Smooth muscle cell (in vitro differentiated cells): ENCODE measurements around the gene PLVAP. TPM values are rescaled to one million over a fixed set of nuclear protein-coding genes. Genes with fewer than 3 reads are reported as not detected.
"Not testable (repeated sequence)": the region's sequence is repeated elsewhere in the genome, so short reads cannot be mapped to it uniquely, and the experiment has no call there.

Experiments used
- DNase-seq: peaks from one replicate; lab custom pipeline; 2025; ENCODE audit not compliant: unreplicated experiment; lab: John Stamatoyannopoulos, UW
- H2AFZ ChIP-seq: fragments of 200-600 bp; sonication (generic); 2 replicates; pipeline ENCODE4 v1.6.0; 2016; ENCODE audit warnings: antibody characterized with exemption, low read depth, mild to moderate bottlenecking
- H3F3A ChIP-seq: fragments of 200-600 bp; sonication (generic); 2 replicates; pipeline ENCODE4 v1.6.0; 2017; ENCODE audit warnings: antibody characterized with exemption, low read depth
- H3K27ac ChIP-seq: fragments of 200-600 bp; sonication (generic); 2 replicates; pipeline ENCODE4 v1.5.1; 2016; ENCODE audit warnings: low read depth, mild to moderate bottlenecking
- H3K27me3 ChIP-seq: fragments of 200-600 bp; sonication (generic); 2 replicates; pipeline ENCODE4 v1.6.1; 2016; ENCODE audit warnings: low read depth, mild to moderate bottlenecking
- H3K36me3 ChIP-seq: fragments of 200-600 bp; sonication (generic); 2 replicates; pipeline ENCODE4 v1.5.1; 2016; ENCODE audit warnings: low read depth
- H3K4me1 ChIP-seq: fragments of 200-600 bp; sonication (generic); 2 replicates; pipeline ENCODE4 v1.5.1; 2016; ENCODE audit warnings: low read depth
- H3K4me2 ChIP-seq: fragments of 200-600 bp; sonication (generic); 2 replicates; pipeline ENCODE4 v1.6.0; 2016; ENCODE audit warnings: mild to moderate bottlenecking
- H3K4me3 ChIP-seq: fragments of 200-600 bp; sonication (generic); 2 replicates; pipeline ENCODE4 v1.5.1; 2016; ENCODE audit warnings: mild to moderate bottlenecking
- H3K79me2 ChIP-seq: fragments of 200-600 bp; sonication (generic); 2 replicates; pipeline ENCODE4 v1.6.0; 2016; ENCODE audit warnings: low read depth, mild to moderate bottlenecking
- H3K9ac ChIP-seq: fragments of 200-600 bp; sonication (generic); 2 replicates; pipeline ENCODE4 v1.6.0; 2016; ENCODE audit warnings: low read depth
- H3K9me3 ChIP-seq: fragments of 200-600 bp; sonication (generic); replicated peaks from 2 replicates; pipeline ENCODE4 v1.5.1; 2016; ENCODE audit warnings: low read depth
- H4K20me1 ChIP-seq: fragments of 200-600 bp; sonication (generic); 2 replicates; pipeline ENCODE4 v1.6.0; 2016; ENCODE audit warnings: low read depth
- WGBS: methylation state at CpG from one replicate; pipeline ENCODE4 v1.1.7; 2016; ENCODE audit warnings: low lambda C conversion rate; 5-methylcytosine and 5-hydroxymethylcytosine counted together
- polyA plus RNA-seq: library from polyadenylated mRNA; unstranded; fragments of >200 nt; fragmentation: Nextera tagmentation; extraction: Ambion mirVana; gene quantifications from 2 replicates; pipeline ENCODE4 v1.2.1, GENCODE V29; 2016
- total RNA-seq: library from RNA; depleted of rRNA; stranded (reverse); fragments of >200 nt; gene quantifications from 2 replicates; pipeline ENCODE4 v1.2.3, GENCODE V29; 2014
- TF ChIP-seq, protein P1 (sequence below): fragments of 200-600 bp; sonication (generic); IDR thresholded peaks from 2 replicates; pipeline ENCODE4 v1.5.1; 2017; ENCODE audit warnings: borderline replicate concordance, mild to moderate bottlenecking, antibody characterized with exemption; ENCODE audit not compliant: insufficient read depth, poor library complexity, severe bottlenecking

The PLVAP gene
- total and polyA plus RNA-seq, 2 experiments from 2014 or later, result not detected

DNA sequence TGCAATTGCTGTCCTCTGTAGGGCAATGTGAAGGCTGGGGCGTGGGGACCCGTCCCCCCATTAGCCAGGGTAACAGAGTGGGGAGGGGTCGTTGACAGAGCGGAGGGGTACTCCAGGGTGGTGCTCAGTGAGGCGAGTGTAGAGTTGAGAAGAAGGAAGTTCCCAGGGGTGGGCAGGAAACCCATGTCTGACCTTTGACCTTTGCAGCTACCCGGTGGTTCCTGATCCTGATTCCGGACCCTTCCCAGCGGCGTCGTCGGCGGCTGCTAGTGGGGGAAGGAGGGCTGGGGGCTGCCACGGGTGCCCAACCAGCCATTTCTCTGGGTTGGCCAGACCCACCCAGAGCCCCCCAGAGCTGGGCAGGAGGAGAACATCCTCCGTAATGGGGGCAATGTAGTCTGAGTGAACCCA lies 2.1 kb upstream of the PLVAP start:
- Histone ChIP-seq H3K4me3 (no peak overlapping the region), H3K4me2 (no peak overlapping the region), H3K9me3 (no peaks in the 10 kb centered on the region), H3F3A (no peaks in the 10 kb centered on the region), H3K27ac (no peak overlapping the region), H3K27me3 (no peaks in the 10 kb centered on the region), H3K4me1 (no peaks in the 10 kb centered on the region), H3K79me2 (no peaks in the 10 kb centered on the region), H4K20me1 (no peaks in the 10 kb centered on the region), H3K36me3 (no peaks in the 10 kb centered on the region), H3K9ac (no peak overlapping the region), H2AFZ (no peak overlapping the region)
- no peak for DNase-seq
- TF ChIP-seq, protein P1, sequence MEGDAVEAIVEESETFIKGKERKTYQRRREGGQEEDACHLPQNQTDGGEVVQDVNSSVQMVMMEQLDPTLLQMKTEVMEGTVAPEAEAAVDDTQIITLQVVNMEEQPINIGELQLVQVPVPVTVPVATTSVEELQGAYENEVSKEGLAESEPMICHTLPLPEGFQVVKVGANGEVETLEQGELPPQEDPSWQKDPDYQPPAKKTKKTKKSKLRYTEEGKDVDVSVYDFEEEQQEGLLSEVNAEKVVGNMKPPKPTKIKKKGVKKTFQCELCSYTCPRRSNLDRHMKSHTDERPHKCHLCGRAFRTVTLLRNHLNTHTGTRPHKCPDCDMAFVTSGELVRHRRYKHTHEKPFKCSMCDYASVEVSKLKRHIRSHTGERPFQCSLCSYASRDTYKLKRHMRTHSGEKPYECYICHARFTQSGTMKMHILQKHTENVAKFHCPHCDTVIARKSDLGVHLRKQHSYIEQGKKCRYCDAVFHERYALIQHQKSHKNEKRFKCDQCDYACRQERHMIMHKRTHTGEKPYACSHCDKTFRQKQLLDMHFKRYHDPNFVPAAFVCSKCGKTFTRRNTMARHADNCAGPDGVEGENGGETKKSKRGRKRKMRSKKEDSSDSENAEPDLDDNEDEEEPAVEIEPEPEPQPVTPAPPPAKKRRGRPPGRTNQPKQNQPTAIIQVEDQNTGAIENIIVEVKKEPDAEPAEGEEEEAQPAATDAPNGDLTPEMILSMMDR, result no peak
- WGBS, result 78% methylated on average over 8 of the region's 14 CpGs

DNA sequence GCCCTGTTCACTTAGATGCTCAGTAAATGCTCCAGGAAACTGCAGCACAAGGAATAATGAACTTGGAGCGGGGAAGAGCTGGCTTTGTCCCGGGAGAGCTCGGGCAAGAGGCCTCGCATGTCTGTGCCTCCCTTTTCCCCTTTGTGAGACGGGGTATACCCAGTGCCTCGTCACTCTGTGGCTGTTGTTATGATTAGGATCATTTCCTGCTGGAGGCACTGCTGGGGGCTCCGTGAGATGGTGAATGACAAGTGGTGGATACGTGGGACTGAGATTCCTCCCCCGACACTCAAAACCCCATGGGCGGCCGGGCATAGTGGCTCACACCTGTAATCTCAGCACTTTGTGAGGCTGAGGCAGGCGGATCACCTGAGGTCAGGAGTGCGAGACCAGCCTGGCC lies 1.1 kb upstream of the PLVAP start:
- Histone ChIP-seq H3K79me2 (no peaks in the 10 kb centered on the region), H3F3A (no peaks in the 10 kb centered on the region), H4K20me1 (no peaks in the 10 kb centered on the region), H3K4me3 (no peak overlapping the region), H3K4me2 (no peak overlapping the region), H3K9ac (no peak overlapping the region), H3K36me3 (no peaks in the 10 kb centered on the region), H3K4me1 (no peaks in the 10 kb centered on the region), H3K27ac (no peak overlapping the region), H3K27me3 (no peaks in the 10 kb centered on the region), H3K9me3 (no peaks in the 10 kb centered on the region), H2AFZ (no peak overlapping the region)
- no peak for DNase-seq
- TF ChIP-seq, protein P1, result no peak
- 81% methylated on average over 13 of the region's 13 CpGs for WGBS

- H3K4me1 ChIP-seq, result no peaks in the 10 kb centered on the region
- H3K79me2 ChIP-seq, result no peaks in the 10 kb centered on the region
- H3K27ac ChIP-seq, result no peak overlapping the region
- H3K36me3 ChIP-seq, result no peaks in the 10 kb centered on the region
- no peak overlapping the region for H3K4me2 ChIP-seq
- no peak for DNase-seq
- H4K20me1 ChIP-seq, result no peaks in the 10 kb centered on the region
- TF ChIP-seq, protein P1, result no peak
- WGBS, result 93% methylated on average over 8 of the region's 8 CpGs
- no peaks in the 10 kb centered on the region for H3K9me3 ChIP-seq
- H3K9ac ChIP-seq, result no peak overlapping the region
- no peak overlapping the region for H2AFZ ChIP-seq
- H3K27me3 ChIP-seq, result no peaks in the 10 kb centered on the region
- no peak overlapping the region for H3K4me3 ChIP-seq
- H3F3A ChIP-seq, result no peaks in the 10 kb centered on the region
Observed at GRCh38 chr19:17370026-17370587, 7.0 kb downstream of the PLVAP start.

DNA sequence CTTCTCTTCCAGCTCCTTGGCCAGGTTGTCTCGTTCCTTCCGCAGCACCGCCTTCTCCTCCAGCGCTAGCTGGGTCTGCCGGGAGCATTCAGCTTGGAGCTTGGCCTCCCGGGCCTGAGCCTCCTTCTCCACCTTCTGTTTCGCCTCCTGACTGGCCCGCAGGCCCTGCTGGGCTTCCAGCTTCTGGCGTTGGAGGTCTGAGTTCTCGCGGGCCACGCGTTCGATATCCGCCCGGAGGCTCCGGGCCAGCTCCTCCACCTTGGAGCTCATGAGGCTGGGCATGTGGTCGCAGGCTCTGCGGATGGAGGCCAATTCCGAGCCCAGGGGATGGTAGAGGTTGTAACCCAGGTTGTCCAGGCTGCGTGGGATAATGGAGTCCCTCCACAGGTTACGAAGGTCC lies 11.8 kb downstream of the PLVAP start:
- no peaks in the 10 kb centered on the region for H4K20me1 ChIP-seq
- no peaks in the 10 kb centered on the region for H3K36me3 ChIP-seq
- H3K4me1 ChIP-seq, result no peaks in the 10 kb centered on the region
- H3K9me3 ChIP-seq, result no peaks in the 10 kb centered on the region
- no peak for DNase-seq
- no peak overlapping the region for H3K4me2 ChIP-seq
- no peaks in the 10 kb centered on the region for H3K27me3 ChIP-seq
- TF ChIP-seq, protein P1, result no peak
- H3K4me3 ChIP-seq, result no peak overlapping the region
- no peak overlapping the region for H3K9ac ChIP-seq
- no peaks in the 10 kb centered on the region for H3K79me2 ChIP-seq
- H3F3A ChIP-seq, result no peaks in the 10 kb centered on the region
- H3K27ac ChIP-seq, result no peak overlapping the region
- no peak overlapping the region for H2AFZ ChIP-seq
- 94% methylated on average over 20 of the region's 22 CpGs for WGBS

DNA sequence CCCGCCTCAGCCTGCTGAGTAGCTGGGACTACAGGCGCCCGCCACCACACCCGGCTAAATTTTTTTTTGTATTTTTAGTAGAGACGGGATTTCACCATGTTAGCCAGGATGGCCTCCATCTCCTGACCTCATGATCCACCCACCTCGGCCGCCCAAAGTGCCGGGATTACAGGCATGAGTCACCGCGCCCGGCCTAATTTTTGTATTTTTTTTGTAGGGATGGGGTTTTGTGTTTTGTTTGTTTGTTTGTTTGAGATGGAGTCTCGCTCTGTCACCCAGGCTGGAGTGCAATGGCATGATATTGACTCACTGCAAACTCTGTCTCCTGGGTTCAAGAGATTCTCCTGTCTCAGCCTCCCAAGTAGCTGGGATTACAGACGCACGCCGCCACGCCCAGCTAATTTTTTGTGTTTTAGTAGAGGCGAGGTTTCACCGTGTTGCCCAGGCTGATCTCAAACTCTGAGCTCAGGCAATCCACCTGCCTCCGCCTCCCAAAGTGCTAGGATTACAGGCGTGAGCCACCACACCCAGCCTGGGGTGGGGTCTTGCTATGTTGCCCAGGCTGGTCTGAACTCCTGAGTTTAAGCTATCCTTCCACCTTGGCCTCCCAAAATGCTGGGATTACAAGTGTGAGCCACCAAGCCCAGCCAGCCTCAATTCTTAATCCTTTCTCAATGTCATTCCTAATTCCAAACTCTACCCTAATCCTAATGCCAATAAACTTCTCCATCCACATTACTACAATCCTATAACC lies 13.1 kb downstream of the PLVAP start:
- H3K4me1 ChIP-seq, H2AFZ ChIP-seq, H3K27me3 ChIP-seq, H3K9ac ChIP-seq, H3K4me2 ChIP-seq, DNase-seq, H3F3A ChIP-seq, H3K9me3 ChIP-seq, H3K79me2 ChIP-seq, H4K20me1 ChIP-seq, H3K27ac ChIP-seq, H3K36me3 ChIP-seq, H3K4me3 ChIP-seq: not testable (repeated sequence)
- 87% methylated on average over 20 of the region's 20 CpGs for WGBS
